K562 (cell line): ENCODE data around the gene SOCS2. TPM values are rescaled to one million over a fixed set of nuclear protein-coding genes. Genes with fewer than 3 reads are reported as not detected.

Experiments used
- ATAC-seq: fragments of 200-7000 bp; cut with Tn5 transposase; 3 replicates; pipeline ENCODE4 v1.9.1; 2020; ENCODE audit warnings: moderate library complexity
- Bru-seq: library from RNA; stranded (reverse); fragments of 400-500 nt; gene quantifications from one replicate; lab custom pipeline; 2021; lab: Mats Ljungman, UMichigan
- BruChase-seq, 2 experiments: library from RNA; stranded (reverse); fragments of 400-500 nt; gene quantifications; one replicate each; lab custom pipeline; 2021; lab: Mats Ljungman, UMichigan
- BruUV-seq: library from RNA; stranded (reverse); fragments of 400-500 nt; replicated peaks from 2 replicates; lab custom pipeline; 2021; lab: Mats Ljungman, UMichigan
- CTCF ChIA-PET: fragments of 300-600 bp; formaldehyde crosslinking; extraction: SDS; loops from one replicate; lab custom pipeline; 2021; ENCODE audit warnings: low intra/inter-chr PET ratio; lab: Yijun Ruan, JAX
- POLR2A ChIA-PET: fragments of 300-600, 350-650 bp; sonication (Branson Sonifier 250); formaldehyde crosslinking; extraction: SDS; loops from one replicate; lab custom pipeline; 2021; ENCODE audit warnings: antibody characterized with exemption, inconsistent platforms; lab: Yijun Ruan, JAX
- DNase-seq, 4 experiments: peaks; one replicate each; pipeline versions ENCODE4 v3.0.0 to v3.0.0-alpha.2; 2011 to 2018; ENCODE audit warnings: low spot score in 3 of 4, mixed read lengths in 3 of 4; ENCODE audit errors: extremely low read depth in 1 of 4
- FAIRE-seq: peaks from 2 replicates; lab custom pipeline; 2011; peaks lifted over from hg19 to GRCh38; lab: Jason Lieb, UNC
- H2AFZ ChIP-seq: 2 replicates; pipeline ENCODE4 v1.6.0; 2011; ENCODE audit warnings: low read depth, low read length, control low read depth, inconsistent platforms
- H3K27ac ChIP-seq: fragments of 200-600 bp; 3 replicates; pipeline ENCODE4 v1.8.0; 2011; ENCODE audit warnings: low read depth, mild to moderate bottlenecking, control low read depth, inconsistent platforms, low read length, moderate library complexity, mixed read lengths; ENCODE audit errors: extremely low read depth
- H3K27me3 ChIP-seq, 2 experiments: fragments of 300-600 bp in 1 of 2; 2 replicates in 1 of 2; 3 replicates in 1 of 2; pipeline versions ENCODE4 v1.6.0 to v1.8.0; 2011; ENCODE audit warnings: inconsistent platforms in 2 of 2, low read length in 2 of 2, mild to moderate bottlenecking in 1 of 2, mixed read lengths in 1 of 2, moderate library complexity in 1 of 2; ENCODE audit not compliant: control insufficient read depth in 2 of 2, insufficient read depth in 2 of 2
- H3K36me3 ChIP-seq: fragments of 300-600 bp; 3 replicates; pipeline ENCODE4 v1.8.0; 2011; ENCODE audit warnings: mild to moderate bottlenecking, low read length, inconsistent platforms; ENCODE audit not compliant: control insufficient read depth, insufficient read depth
- H3K4me1 ChIP-seq, 2 experiments: fragments of 200-600 bp in 1 of 2; replicated peaks in 1 of 2; 2 replicates in 1 of 2; 3 replicates in 1 of 2; pipeline versions ENCODE4 v1.5.1 to v1.8.0; 2011; ENCODE audit warnings: inconsistent platforms in 2 of 2, low read length in 2 of 2, mild to moderate bottlenecking in 1 of 2, mixed read lengths in 1 of 2, moderate library complexity in 1 of 2; ENCODE audit not compliant: control insufficient read depth in 2 of 2, insufficient read depth in 2 of 2
- H3K4me2 ChIP-seq: 2 replicates; pipeline ENCODE4 v1.6.1; 2011; ENCODE audit warnings: low read length, control low read depth, inconsistent platforms, mixed read lengths; ENCODE audit not compliant: insufficient read depth
- H3K4me3 ChIP-seq: fragments of 200-600 bp; sonication (generic), shearing (Covaris generic); 2 replicates; pipeline ENCODE4 v1.5.1; 2016; ENCODE audit warnings: control low read depth, inconsistent platforms
- H3K79me2 ChIP-seq: fragments of 200-600 bp; 3 replicates; pipeline ENCODE4 v1.8.0; 2011; ENCODE audit warnings: low read length, inconsistent platforms; ENCODE audit not compliant: control insufficient read depth, insufficient read depth
- H3K9ac ChIP-seq, 2 experiments: 2 replicates each; pipeline versions ENCODE4 v1.6.0 to v1.6.1; 2011; ENCODE audit warnings: low read depth in 2 of 2, low read length in 2 of 2, control low read depth in 1 of 2, inconsistent platforms in 1 of 2, mild to moderate bottlenecking in 1 of 2, mixed read lengths in 1 of 2; ENCODE audit not compliant: insufficient read depth in 1 of 2
- H3K9me1 ChIP-seq: one replicate; pipeline ENCODE4 v1.6.0; 2011; ENCODE audit warnings: inconsistent platforms, mild to moderate bottlenecking, low read length, moderate library complexity; ENCODE audit not compliant: control insufficient read depth, insufficient read depth
- H3K9me3 ChIP-seq: replicated peaks from 2 replicates; pipeline ENCODE4 v1.5.1; 2011; ENCODE audit warnings: low read depth, low read length, inconsistent platforms; ENCODE audit not compliant: control insufficient read depth, insufficient read depth
- H4K20me1 ChIP-seq: replicated peaks from 2 replicates; pipeline ENCODE4 v1.6.1; 2011; ENCODE audit warnings: low read length, inconsistent platforms, mixed read lengths; ENCODE audit not compliant: control insufficient read depth, insufficient read depth
- CCNT2 ChIP-seq: IDR thresholded peaks from 2 replicates; pipeline ENCODE4 v1.6.1; 2011; ENCODE audit warnings: borderline replicate concordance, low read depth, mild to moderate bottlenecking, moderate library complexity, mixed read lengths, low read length; ENCODE audit not compliant: insufficient read length; ENCODE audit errors: extremely low read depth
- ELF1 ChIP-seq: fragments of 200-800 bp; sonication (Bioruptor generic); IDR thresholded peaks from 2 replicates; pipeline ENCODE4 v1.6.1; 2016; ENCODE audit warnings: missing genetic modification characterization, missing compliant biosample characterization
- GABPB2 ChIP-seq: fragments of 250-450 bp; sonication (Bioruptor Pico); conservative IDR thresholded peaks from 2 replicates; pipeline ENCODE4 v1.5.1; 2021; ENCODE audit warnings: mild to moderate bottlenecking
- SAFB2 ChIP-seq: fragments of 200-400 bp; formaldehyde crosslinking; IDR thresholded peaks from 2 replicates; pipeline ENCODE4 v1.6.1; 2018; ENCODE audit warnings: borderline replicate concordance, low read length, low read depth, moderate library complexity; ENCODE audit not compliant: severe bottlenecking
- SMARCA4 ChIP-seq: fragments of 450-650 bp; IDR thresholded peaks from 2 replicates; pipeline ENCODE4 v1.6.1; 2016
- TBL1XR1 ChIP-seq, 2 experiments: IDR thresholded peaks; 2 replicates each; pipeline ENCODE4 v1.6.1; 2012; ENCODE audit warnings: improper control_type of control experiment in 2 of 2, low read length in 2 of 2, mild to moderate bottlenecking in 1 of 2
- ZNF764 ChIP-seq: fragments of 250-450 bp; sonication (Bioruptor Pico); IDR thresholded peaks from 2 replicates; pipeline ENCODE4 v1.4.0; 2020; ENCODE audit warnings: low read depth, mild to moderate bottlenecking, moderate library complexity
- WGBS: fragments of 100-300 bp; shearing (Covaris generic); methylation state at CpG from one replicate; pipeline ENCODE4 v1.1.6; 2016; ENCODE audit warnings: low coverage, mixed read lengths; ENCODE audit not compliant: insufficient coverage; ENCODE audit errors: missing lambda C conversion rate; 5-methylcytosine and 5-hydroxymethylcytosine counted together
- in situ Hi-C: fragments of 300-500 bp; cut with MboI; formaldehyde crosslinking; loops from 4 replicates; pipeline ENCODE4 v1.15.0; 2018; ENCODE audit warnings: inconsistent platforms, mixed read lengths
- intact Hi-C: fragments of 100-400 bp; cut with micrococcal nuclease; formaldehyde crosslinking; loops from 2 replicates; pipeline ENCODE4 v1.14.2; 2022
- long read RNA-seq, 3 experiments: library from polyadenylated mRNA in 2 of 3; library from RNA in 1 of 3; unstranded in 2 of 3; stranded (forward) in 1 of 3; transcript quantifications; one replicate each; pipeline ENCODE4 v2.0.0, GENCODE V29; 2019 to 2022
- polyA minus RNA-seq, 3 experiments: library from RNA; depleted of rRNA, polyadenylated mRNA; stranded (reverse); fragments of >200 nt; gene quantifications; 2 replicates each; pipeline ENCODE4 v1.2.3, GENCODE V29; 2011
- polyA plus RNA-seq, 8 experiments: library from polyadenylated mRNA; depleted of rRNA in 4 of 8; stranded (reverse) in 5 of 8; unstranded in 3 of 8; fragments of >200 nt; fragmentation: Nextera tagmentation in 2 of 8; fragmentation: Illumina TruSeq in 1 of 8; extraction: Ambion mirVana in 2 of 8; extraction: Trizol in 1 of 8; gene quantifications; 2 replicates each; pipeline versions ENCODE4 v1.2.1 to v1.2.3, GENCODE V29; 2011 to 2014; ENCODE audit warnings: inconsistent platforms in 1 of 8, missing spikeins in 1 of 8
- total RNA-seq, 7 experiments: library from RNA; depleted of rRNA in 6 of 7; stranded (reverse); fragments of >200 nt in 6 of 7; fragmentation: Illumina TruSeq in 2 of 7; extraction: Trizol in 2 of 7; gene quantifications; 2 replicates each; pipeline versions ENCODE4 v1.2.1 to v1.2.3, GENCODE V29; 2011 to 2021; ENCODE audit warnings: low replicate concordance in 1 of 7
- TF ChIP-seq, protein P1 (sequence below), 3 experiments: fragments of 200-800 bp in 1 of 3; sonication (Bioruptor generic) in 1 of 3; sonication (generic) in 1 of 3; formaldehyde crosslinking in 1 of 3; IDR thresholded peaks; 2 replicates each; pipeline versions ENCODE4 v1.6.1 to v1.8.0; 2016 to 2022; ENCODE audit warnings: mild to moderate bottlenecking in 2 of 3, missing compliant biosample characterization in 2 of 3, missing genetic modification characterization in 2 of 3, missing genetic modification reagents in 1 of 3

Gene SOCS2, protein sequence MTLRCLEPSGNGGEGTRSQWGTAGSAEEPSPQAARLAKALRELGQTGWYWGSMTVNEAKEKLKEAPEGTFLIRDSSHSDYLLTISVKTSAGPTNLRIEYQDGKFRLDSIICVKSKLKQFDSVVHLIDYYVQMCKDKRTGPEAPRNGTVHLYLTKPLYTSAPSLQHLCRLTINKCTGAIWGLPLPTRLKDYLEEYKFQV
- 86.5 and 141 TPM in 2 replicates for total RNA-seq (2011; cell fraction: chromatin; rRNA removed; ENCODE audit: low replicate concordance)
- total RNA-seq (2011; cell fraction: nucleolus; rRNA removed): 70.0 and 75.7 TPM in 2 replicates
- 87.0 and 111 TPM in 2 replicates for total RNA-seq (2011; cell fraction: nucleoplasm; rRNA removed)
- total RNA-seq (2014; rRNA removed) (140 and 162 TPM in 2 replicates), total RNA-seq (2014; rRNA removed; fragmentation: Illumina TruSeq; extraction: Trizol) (95.8 and 106 TPM in 2 replicates), total RNA-seq (2015; rRNA removed; fragmentation: Illumina TruSeq; extraction: Trizol) (144 and 150 TPM in 2 replicates), total RNA-seq (2021) (90.4 and 92.2 TPM in 2 replicates), polyA plus RNA-seq (2011; rRNA removed) (95.5 and 98.7 TPM in 2 replicates), polyA plus RNA-seq (2014; fragmentation: Illumina TruSeq; extraction: Trizol) (122 and 149 TPM in 2 replicates), polyA plus RNA-seq (2014; fragmentation: Nextera tagmentation; extraction: Ambion mirVana) (10 to 100 TPM; 37.0 to 37.8 TPM), polyA plus RNA-seq (2014; rRNA removed) (135 and 156 TPM in 2 replicates), polyA minus RNA-seq (2011; rRNA and poly(A)+ RNA removed) (49.6 and 59.2 TPM in 2 replicates), Bru-seq, nascent RNA (percentile 96 among the genes with signal in this experiment), BruChase-seq, experiment 1, labeled RNA remaining after a 2-hour chase (percentile 94 among the genes with signal in this experiment), BruChase-seq, experiment 2, labeled RNA remaining after a 6-hour chase (percentile 96 among the genes with signal in this experiment)
- polyA plus RNA-seq (2011; cell fraction: cytosol; rRNA removed): 78.1 and 92.3 TPM in 2 replicates
- polyA plus RNA-seq (2011; cell fraction: nucleus; rRNA removed): 131 and 154 TPM in 2 replicates
- polyA plus RNA-seq (2012): 96.0 and 204 TPM in 2 replicates
- 41.8 and 47.4 TPM in 2 replicates for polyA minus RNA-seq (2011; cell fraction: cytosol; rRNA and poly(A)+ RNA removed)
- 58.6 and 82.4 TPM in 2 replicates for polyA minus RNA-seq (2011; cell fraction: nucleus; rRNA and poly(A)+ RNA removed)
- long read RNA-seq, experiment 1, transcript SOCS2-202 (3 exons, 1,065 nt): major isoform, 38 of 187 reads
- long read RNA-seq, experiment 1, transcript SOCS2-210 (2 exons, 1,716 nt): minor isoform, 31 of 187 reads
- long read RNA-seq, experiment 1, transcript SOCS2-206 (3 exons, 2,391 nt): minor isoform, 15 of 187 reads
- long read RNA-seq, experiment 1, transcript SOCS2-212 (3 exons, 2,881 nt): minor isoform, 16 of 187 reads
- long read RNA-seq, experiment 1, partial matches to known transcripts: 0 of 187 reads
- long read RNA-seq, experiment 1, other reads (novel, unspliced or antisense): 75 of 187 reads
- long read RNA-seq, experiment 2, transcript SOCS2-202 (3 exons, 1,065 nt): minor isoform, 13 of 85 reads
- long read RNA-seq, experiment 2, transcript SOCS2-201 (3 exons, 2,761 nt): minor isoform, 6 of 85 reads
- long read RNA-seq, experiment 2, transcript SOCS2-206 (3 exons, 2,391 nt): minor isoform, 10 of 85 reads
- long read RNA-seq, experiment 2, transcript SOCS2-210 (2 exons, 1,716 nt): major isoform, 16 of 85 reads
- long read RNA-seq, experiment 2, partial matches to known transcripts: 32 of 85 reads
- long read RNA-seq, experiment 2, other reads (novel, unspliced or antisense): 5 of 85 reads
- long read RNA-seq, experiment 3, transcript SOCS2-206 (3 exons, 2,391 nt): minor isoform, 10 of 70 reads
- long read RNA-seq, experiment 3, transcript SOCS2-210 (2 exons, 1,716 nt): minor isoform, 12 of 70 reads
- long read RNA-seq, experiment 3, transcript SOCS2-202 (3 exons, 1,065 nt): major isoform, 25 of 70 reads
- long read RNA-seq, experiment 3, partial matches to known transcripts: 0 of 70 reads
- long read RNA-seq, experiment 3, other reads (novel, unspliced or antisense): 13 of 70 reads

DNA sequence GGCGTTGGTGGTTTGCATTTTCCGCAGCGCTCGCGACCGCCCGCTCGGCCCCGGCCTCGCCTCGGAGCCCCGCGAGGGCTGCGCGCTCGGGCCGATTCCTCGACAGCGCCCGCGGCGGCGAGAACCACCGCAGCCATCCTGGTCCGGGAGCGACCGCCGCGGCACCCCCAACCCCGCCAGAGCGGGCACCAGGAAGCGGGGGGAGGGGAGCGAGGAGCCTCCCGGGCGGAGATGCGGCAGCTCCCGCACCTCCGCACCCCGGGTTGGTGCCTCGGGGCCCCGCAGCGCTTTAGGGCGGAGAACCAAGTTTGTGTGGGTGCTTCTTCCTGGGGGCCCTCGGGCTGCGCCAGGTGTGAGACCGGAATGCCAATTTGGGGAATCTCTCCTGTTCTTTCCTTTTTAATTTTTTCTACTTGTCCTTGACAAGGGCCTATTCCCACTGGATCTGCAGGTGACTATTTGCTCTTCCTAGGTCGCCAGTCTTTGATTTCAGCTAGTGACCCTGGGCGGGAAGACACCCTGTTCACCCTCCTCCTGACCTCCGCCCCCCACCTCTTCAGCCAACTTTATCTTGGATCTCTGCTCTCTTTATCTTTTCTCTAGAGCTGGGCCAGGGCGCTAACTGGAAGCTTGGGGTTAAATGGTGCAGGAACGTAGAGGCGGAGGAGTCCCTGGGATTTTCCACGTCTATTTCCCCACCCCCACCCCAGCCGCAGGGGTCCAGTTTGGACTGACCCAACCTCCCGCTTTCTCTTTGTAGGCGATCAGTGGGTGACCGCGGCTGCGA is at the start of gene SOCS2:
Gene SOCS2 (plus strand): TSS at position 751 of the 787 bp plus-strand sequence. CDS start 223 bp downstream, outside the sequence.
- Histone ChIP-seq H3K79me2 (peaks cover 71% of the 10 kb centered on the region), H3K9ac (peak within 1 kb of the TSS; percentile 88 to 99), H3K4me2 (peak within 1 kb of the TSS; percentile 90), H3K9me1 (no peaks in the 10 kb centered on the region), H3K4me3 (peak within 1 kb of the TSS; percentile 93), H3K4me1 (peaks cover 18 to 47% of the 10 kb centered on the region in 2 experiments; a peak in 4 of 5 replicates), H3K27me3 (no peaks in the 10 kb centered on the region), H3K9me3 (no peaks in the 10 kb centered on the region), H2AFZ (peak within 1 kb of the TSS; percentile 71), H3K27ac (peak within 1 kb of the TSS; percentile 96), H4K20me1 (peaks cover 7% of the 10 kb centered on the region; the same call in 1 of the 2 replicates), H3K36me3 (peaks cover 45% of the 10 kb centered on the region)
- DNase-seq (peak; percentile 59 to 82 (median 60)), FAIRE-seq (peak; percentile 63), ATAC-seq (peak; percentile 1; the same call in 2 of the 3 replicates)
- CTCF ChIA-PET: interaction anchor here (0.6 to 1.2 kb wide), 2 partner anchors 192 to 197 kb away, joined by 3 read pairs; no protein-coding TSS in a partner anchor
- under 1% methylated on average over 47 of the region's 59 CpGs for WGBS
- POLR2A ChIA-PET: interaction anchor here (0.6 to 3.6 kb wide), 12 partner anchors 11 to 643 kb away, joined by 3 to 22 read pairs (median 4); partner anchors contain the start of gene EEA1
- no TSS peak for BruUV-seq
- in situ Hi-C loops (loop anchor here (5.0 kb wide), 1 partner anchor 170 kb away; no protein-coding TSS in a partner anchor), intact Hi-C loops (no loop called here)
- TF ChIP-seq CCNT2 (no peak), GABPB2 (no peak), ZNF764 (CRISPR knock-in tag) (no peak), ELF1 (tag) (no peak; the same call in 1 of the 2 replicates), TBL1XR1 (IDR thresholded peaks at IDR 0.05; ENCODE audit: low read length in 2 of 2) (peak in 1 of 2 experiments; percentile 75; a peak in 2 of 4 replicates), SAFB2 (no peak), SMARCA4 (peak; percentile 67)
- TF ChIP-seq, protein P1, sequence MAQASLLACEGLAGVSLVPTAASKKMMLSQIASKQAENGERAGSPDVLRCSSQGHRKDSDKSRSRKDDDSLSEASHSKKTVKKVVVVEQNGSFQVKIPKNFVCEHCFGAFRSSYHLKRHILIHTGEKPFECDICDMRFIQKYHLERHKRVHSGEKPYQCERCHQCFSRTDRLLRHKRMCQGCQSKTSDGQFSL (CRISPR knock-in tag; IDR thresholded peaks at IDR 0.05): peak; percentile 62
- TF ChIP-seq, protein P1 (tag; IDR thresholded peaks at IDR 0.05): peak in 1 of 2 experiments; percentile 75; a peak in 1 of 4 replicates
